22Rv1 (cell line): ENCODE data around the gene RAP2A.

Source experiments
- ZFX ChIP-seq: fragments of 450-650 bp; IDR thresholded peaks from 2 replicates; pipeline ENCODE4 v1.6.1; 2017; ENCODE audit warnings: antibody characterized with exemption, borderline replicate concordance
- TF ChIP-seq, protein P1 (sequence below): fragments of 450-650 bp; IDR thresholded peaks from 2 replicates; pipeline ENCODE4 v1.5.1; 2017; ENCODE audit warnings: mild to moderate bottlenecking

GRCh38 chr13:97460004-97460775 is 26.2 kb downstream of the RAP2A start:
- TF ChIP-seq, protein P1, sequence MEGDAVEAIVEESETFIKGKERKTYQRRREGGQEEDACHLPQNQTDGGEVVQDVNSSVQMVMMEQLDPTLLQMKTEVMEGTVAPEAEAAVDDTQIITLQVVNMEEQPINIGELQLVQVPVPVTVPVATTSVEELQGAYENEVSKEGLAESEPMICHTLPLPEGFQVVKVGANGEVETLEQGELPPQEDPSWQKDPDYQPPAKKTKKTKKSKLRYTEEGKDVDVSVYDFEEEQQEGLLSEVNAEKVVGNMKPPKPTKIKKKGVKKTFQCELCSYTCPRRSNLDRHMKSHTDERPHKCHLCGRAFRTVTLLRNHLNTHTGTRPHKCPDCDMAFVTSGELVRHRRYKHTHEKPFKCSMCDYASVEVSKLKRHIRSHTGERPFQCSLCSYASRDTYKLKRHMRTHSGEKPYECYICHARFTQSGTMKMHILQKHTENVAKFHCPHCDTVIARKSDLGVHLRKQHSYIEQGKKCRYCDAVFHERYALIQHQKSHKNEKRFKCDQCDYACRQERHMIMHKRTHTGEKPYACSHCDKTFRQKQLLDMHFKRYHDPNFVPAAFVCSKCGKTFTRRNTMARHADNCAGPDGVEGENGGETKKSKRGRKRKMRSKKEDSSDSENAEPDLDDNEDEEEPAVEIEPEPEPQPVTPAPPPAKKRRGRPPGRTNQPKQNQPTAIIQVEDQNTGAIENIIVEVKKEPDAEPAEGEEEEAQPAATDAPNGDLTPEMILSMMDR = no peak
- TF ChIP-seq ZFX = no peak
